ENCODE results near the gene XRN2. TPM values are rescaled to one million over a fixed set of nuclear protein-coding genes. Genes with fewer than 3 reads are reported as not detected.

The XRN2 gene
- polyA plus RNA-seq, 1 experiment: 120 TPM

- ChIA-PET CTCF (interaction anchor here (1.3 kb wide), 1 partner anchor 10 kb away, joined by 5 read pairs; no protein-coding TSS in a partner anchor), POLR2A (no interaction called here)
- H3K9me3 ChIP-seq (ENCODE audit: control insufficient read depth, insufficient read depth, low read length): no peaks in the 10 kb centered on the region
- DNase-seq (ENCODE audit: low read depth, low spot score): no peak
- no peak overlapping the region for H3K27ac ChIP-seq (ENCODE audit: low read depth, low read length)
- H3K27me3 ChIP-seq (ENCODE audit: control insufficient read depth, insufficient read depth, low read length): no peaks in the 10 kb centered on the region
- no peak overlapping the region for H3K4me3 ChIP-seq (ENCODE audit: low read depth, low read length)
- TF ChIP-seq CTCF (IDR thresholded peaks at IDR 0.05; ENCODE audit: low read depth, low read length): no peak
These were observed 65.7 kb downstream of the XRN2 start for GRCh38 chr20:21368791-21369190.

GRCh38 chr20:21371193-21371592 lies 68.1 kb downstream of the XRN2 start:
- no peak for DNase-seq (ENCODE audit: low read depth, low spot score)
- H3K27me3 ChIP-seq (ENCODE audit: control insufficient read depth, insufficient read depth, low read length): no peaks in the 10 kb centered on the region
- no peak overlapping the region for H3K27ac ChIP-seq (ENCODE audit: low read depth, low read length)
- no peak for TF ChIP-seq CTCF (IDR thresholded peaks at IDR 0.05; ENCODE audit: low read depth, low read length)
- H3K4me3 ChIP-seq (ENCODE audit: low read depth, low read length): no peak overlapping the region
- ChIA-PET CTCF (interaction anchor here (2.6 kb wide), 1 partner anchor 135 kb away, joined by 10 read pairs; no protein-coding TSS in a partner anchor), POLR2A (no interaction called here)
- H3K9me3 ChIP-seq (ENCODE audit: control insufficient read depth, insufficient read depth, low read length): no peaks in the 10 kb centered on the region

- Histone ChIP-seq H3K9me3 (ENCODE audit: control insufficient read depth, insufficient read depth, low read length) (no peaks in the 10 kb centered on the region), H3K4me3 (ENCODE audit: low read depth, low read length) (no peak overlapping the region), H3K27ac (ENCODE audit: low read depth, low read length) (no peak overlapping the region), H3K27me3 (ENCODE audit: control insufficient read depth, insufficient read depth, low read length) (no peaks in the 10 kb centered on the region)
- no peak for DNase-seq (ENCODE audit: low read depth, low spot score)
- CTCF ChIA-PET: interaction anchor here (0.8 to 2.6 kb wide), 2 partner anchors 136 kb away, joined by 3 to 10 read pairs; no protein-coding TSS in a partner anchor
- POLR2A ChIA-PET: no interaction called here
- no peak for TF ChIP-seq CTCF (IDR thresholded peaks at IDR 0.05; ENCODE audit: low read depth, low read length)
These were observed 68.9 kb downstream of the XRN2 start for GRCh38 chr20:21372016-21372415.

- CTCF ChIA-PET: no interaction called here
- DNase-seq (ENCODE audit: low read depth, low spot score): no peak
- no peak overlapping the region for H3K27ac ChIP-seq (ENCODE audit: low read depth, low read length)
- no peak overlapping the region for H3K4me3 ChIP-seq (ENCODE audit: low read depth, low read length)
- H3K9me3 ChIP-seq (ENCODE audit: control insufficient read depth, insufficient read depth, low read length): no peaks in the 10 kb centered on the region
- no peaks in the 10 kb centered on the region for H3K27me3 ChIP-seq (ENCODE audit: control insufficient read depth, insufficient read depth, low read length)
- POLR2A ChIA-PET: no interaction called here
- TF ChIP-seq CTCF (IDR thresholded peaks at IDR 0.05; ENCODE audit: low read depth, low read length): no peak
These were observed 70.3 kb downstream of the XRN2 start for GRCh38 chr20:21373436-21373835.

- CTCF ChIA-PET: no interaction called here
- POLR2A ChIA-PET: no interaction called here
- Histone ChIP-seq H3K9me3 (ENCODE audit: control insufficient read depth, insufficient read depth, low read length) (no peaks in the 10 kb centered on the region), H3K27me3 (ENCODE audit: control insufficient read depth, insufficient read depth, low read length) (no peaks in the 10 kb centered on the region), H3K27ac (ENCODE audit: low read depth, low read length) (no peak overlapping the region), H3K4me3 (ENCODE audit: low read depth, low read length) (no peak overlapping the region)
- no peak for DNase-seq (ENCODE audit: low read depth, low spot score)
- TF ChIP-seq CTCF (IDR thresholded peaks at IDR 0.05; ENCODE audit: low read depth, low read length): no peak
These were observed 73.5 kb downstream of the XRN2 start for GRCh38 chr20:21376626-21377025.

Measured in AG04450 (cell line).